HG03108 (cell line): ENCODE results near the gene ZNF492.
"Not testable (repeated sequence)": the region's sequence is repeated elsewhere in the genome, so short reads cannot be mapped to it uniquely, and the experiment has no call there.

ENCODE experiments used
- ATAC-seq: cut with Tn5 transposase; IDR thresholded peaks from one replicate; pipeline ENCODE4 v1.9.1; 2021; ENCODE audit warnings: moderate library complexity; ENCODE audit not compliant: unreplicated experiment

ZNF492 gene

GRCh38 chr19:22617181-22617580 lies 16.9 kb upstream of the ZNF492 start:
- ATAC-seq = not testable (repeated sequence)

- no peak for ATAC-seq
These were observed 16.4 kb upstream of the ZNF492 start for GRCh38 chr19:22617614-22618320.

- ATAC-seq = no peak
These were observed 14.8 kb upstream of the ZNF492 start for GRCh38 chr19:22619371-22619770.

GRCh38 chr19:22619932-22620331 lies 14.2 kb upstream of the ZNF492 start:
- ATAC-seq = no peak

- ATAC-seq = no peak
These were observed 13.7 kb upstream of the ZNF492 start for GRCh38 chr19:22620401-22620800.

GRCh38 chr19:22620912-22621311 lies 13.2 kb upstream of the ZNF492 start:
- no peak for ATAC-seq

GRCh38 chr19:22622020-22622419 lies 12.1 kb upstream of the ZNF492 start:
- no peak for ATAC-seq

- no peak for ATAC-seq
These were observed 11.0 kb upstream of the ZNF492 start for GRCh38 chr19:22622901-22623840.

GRCh38 chr19:22623841-22624221 lies 10.3 kb upstream of the ZNF492 start:
- ATAC-seq = no peak

GRCh38 chr19:22625266-22626035 lies 8.7 kb upstream of the ZNF492 start:
- ATAC-seq = no peak

- ATAC-seq = no peak
These were observed 6.6 kb upstream of the ZNF492 start for GRCh38 chr19:22627526-22627925.

GRCh38 chr19:22628401-22628800 lies 5.7 kb upstream of the ZNF492 start:
- no peak for ATAC-seq

GRCh38 chr19:22634450-22634827 lies 315 bp downstream of the ZNF492 start:
- ATAC-seq = no peak

GRCh38 chr19:22685493-22685892 lies 51.4 kb downstream of the ZNF492 start:
- ATAC-seq = not testable (repeated sequence)

GRCh38 chr19:22702661-22703060 lies 68.5 kb downstream of the ZNF492 start:
- ATAC-seq = not testable (repeated sequence)

GRCh38 chr19:22703096-22703495 lies 69.0 kb downstream of the ZNF492 start:
- not testable (repeated sequence) for ATAC-seq

- ATAC-seq = no peak
These were observed 74.9 kb downstream of the ZNF492 start for GRCh38 chr19:22708983-22709382.
